Superior temporal gyrus (tissue), 1 donor: Measurements from ENCODE around the gene ARAP3.
A peak's percentile ranks its signal among the peaks of the same experiment; 100 is the strongest.

Source experiments
- DNase-seq: peaks from one replicate; pipeline ENCODE4 v3.0.0-alpha.2; 2016; ENCODE audit errors: extremely low spot score

ARAP3 gene

GRCh38 chr5:141668601-141669265, 13.3 kb downstream of the ARAP3 start:
- DNase-seq = no peak

- DNase-seq = no peak
These were observed 15.8 kb downstream of the ARAP3 start for GRCh38 chr5:141665995-141666940.

GRCh38 chr5:141664733-141665461, 17.1 kb downstream of the ARAP3 start:
- peak; percentile 82 for DNase-seq

GRCh38 chr5:141663506-141663905, 18.5 kb downstream of the ARAP3 start:
- no peak for DNase-seq

- no peak for DNase-seq
These were observed 20.0 kb downstream of the ARAP3 start for GRCh38 chr5:141662028-141662427.

GRCh38 chr5:141657937-141658545, 24.0 kb downstream of the ARAP3 start:
- DNase-seq = no peak

GRCh38 chr5:141657404-141657803, 24.6 kb downstream of the ARAP3 start:
- DNase-seq = no peak

- no peak for DNase-seq
These were observed 25.6 kb downstream of the ARAP3 start for GRCh38 chr5:141656396-141656795.

- no peak for DNase-seq
These were observed 27.0 kb downstream of the ARAP3 start for GRCh38 chr5:141655020-141655419.

GRCh38 chr5:141654298-141654697, 27.7 kb downstream of the ARAP3 start:
- DNase-seq = no peak

- no peak for DNase-seq
These were observed 30.3 kb downstream of the ARAP3 start for GRCh38 chr5:141651728-141652105.

- DNase-seq = peak; percentile 68
These were observed 30.9 kb downstream of the ARAP3 start, which contains the start of gene FCHSD1 for GRCh38 chr5:141650851-141651727. FCHSD1 (minus strand) TSS chr5:141651418; CDS start chr5:141651368, 50 bp downstream.

GRCh38 chr5:141649972-141650371, 32.1 kb downstream of the ARAP3 start:
- DNase-seq = no peak

GRCh38 chr5:141649056-141649688, 32.9 kb downstream of the ARAP3 start:
- DNase-seq = no peak

GRCh38 chr5:141647851-141648250, 34.2 kb downstream of the ARAP3 start:
- no peak for DNase-seq

- DNase-seq = no peak
These were observed 34.8 kb downstream of the ARAP3 start for GRCh38 chr5:141647242-141647641.

GRCh38 chr5:141646026-141646425, 36.0 kb downstream of the ARAP3 start:
- DNase-seq = no peak

- DNase-seq = no peak
These were observed 40.3 kb downstream of the ARAP3 start for GRCh38 chr5:141641634-141642267.

GRCh38 chr5:141640698-141641097, 41.3 kb downstream of the ARAP3 start:
- no peak for DNase-seq

- no peak for DNase-seq
These were observed 42.0 kb downstream of the ARAP3 start for GRCh38 chr5:141640051-141640415.
